ENCODE results near the gene DAAM1.

DAAM1 gene

DNA sequence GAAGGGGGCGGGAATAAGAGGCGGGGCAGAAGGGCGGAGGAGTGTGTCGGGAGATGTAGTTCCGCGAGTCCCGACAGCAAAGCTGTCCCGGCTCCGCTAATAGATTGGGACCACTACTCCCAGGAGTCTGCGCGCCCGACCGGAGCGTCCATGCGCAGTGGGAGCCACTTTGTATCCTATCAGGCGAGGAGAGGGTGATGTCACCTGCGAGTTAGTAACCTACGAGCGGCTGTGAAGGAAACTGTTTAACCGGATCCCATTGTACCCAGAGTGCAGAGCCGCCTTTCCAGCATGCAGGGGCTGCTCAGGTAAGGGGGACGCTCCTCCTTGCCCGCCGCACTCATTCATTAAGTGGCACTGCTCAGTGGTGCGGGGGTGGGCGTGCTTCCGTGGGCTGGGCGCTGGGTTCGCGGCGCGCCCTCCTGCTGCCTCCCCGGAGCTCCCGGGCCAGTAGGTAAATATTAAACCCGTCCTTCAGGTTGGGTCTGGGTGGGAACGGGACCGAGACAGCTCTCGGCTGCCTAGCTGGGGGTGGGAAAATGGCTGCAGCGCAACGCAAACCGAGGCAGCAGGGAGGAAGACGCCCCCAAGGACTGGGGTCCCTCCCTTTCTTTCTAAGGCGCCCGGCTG lies at the start of gene DAAM1:
DAAM1 (plus strand) TSS at position 207 of the 630 bp plus-strand sequence. CDS start 74,811 bp downstream, outside the sequence.
- H3K4me3 ChIP-seq (ENCODE audit: low read depth, low read length) = peak within 1 kb of the TSS; percentile 91
- no peak for TF ChIP-seq CTCF (IDR thresholded peaks at IDR 0.05; ENCODE audit: low read depth, low read length)

GRCh38 chr14:59139324-59139723 lies 49.1 kb upstream of the DAAM1 start:
- TF ChIP-seq CTCF (IDR thresholded peaks at IDR 0.05; ENCODE audit: low read depth, low read length) = no peak

GRCh38 chr14:59140106-59140843 lies 48.2 kb upstream of the DAAM1 start:
- no peak overlapping the region for H3K4me3 ChIP-seq (ENCODE audit: low read depth, low read length)
- no peak for TF ChIP-seq CTCF (IDR thresholded peaks at IDR 0.05; ENCODE audit: low read depth, low read length)

More at GRCh38 chr14:59139324-59139723, 49.1 kb upstream of the DAAM1 start:
- no peak overlapping the region for H3K4me3 ChIP-seq (ENCODE audit: low read depth, low read length)

DNA sequence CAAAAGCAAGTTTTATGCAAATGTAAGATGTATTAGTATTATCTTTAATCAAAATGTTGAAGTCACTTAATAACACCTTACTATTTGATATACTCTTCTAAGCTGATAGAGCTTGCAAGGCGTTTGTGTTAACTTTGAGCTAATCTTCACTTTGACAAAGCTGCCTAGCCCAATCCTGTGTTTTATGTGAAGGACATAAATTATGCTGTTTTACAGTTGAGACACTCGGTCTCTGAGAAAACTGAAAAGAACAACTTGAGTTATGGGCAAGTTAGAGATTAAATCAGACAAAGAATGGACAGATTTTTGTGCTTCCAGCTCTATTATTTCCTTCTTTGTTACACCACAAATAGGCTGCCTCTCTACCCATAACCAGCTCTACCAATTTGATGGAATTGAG lies 42.0 kb upstream of the DAAM1 start:
- no peak for TF ChIP-seq CTCF (IDR thresholded peaks at IDR 0.05; ENCODE audit: low read depth, low read length)
- H3K4me3 ChIP-seq (ENCODE audit: low read depth, low read length) = no peak overlapping the region

DNA sequence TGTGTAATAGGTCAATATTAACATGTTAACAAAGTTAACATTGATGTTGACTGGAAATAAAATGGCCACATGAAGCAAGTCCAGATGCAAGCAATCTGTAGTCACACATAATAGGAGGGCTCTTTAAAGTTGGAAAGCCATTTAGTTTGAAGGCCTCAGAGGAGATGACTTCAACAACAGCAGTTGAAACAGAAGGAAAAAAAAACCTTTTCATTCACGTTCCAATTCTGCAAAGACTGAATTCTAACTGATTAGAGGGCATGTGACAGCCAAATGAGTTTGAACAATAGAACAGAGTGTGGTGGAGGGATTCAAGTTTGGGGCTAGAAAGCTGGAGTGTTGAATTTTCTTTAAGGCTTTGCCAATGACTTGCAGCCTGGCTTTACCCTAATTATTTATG lies 41.5 kb upstream of the DAAM1 start:
- no peak for TF ChIP-seq CTCF (IDR thresholded peaks at IDR 0.05; ENCODE audit: low read depth, low read length)
- no peak overlapping the region for H3K4me3 ChIP-seq (ENCODE audit: low read depth, low read length)

DNA sequence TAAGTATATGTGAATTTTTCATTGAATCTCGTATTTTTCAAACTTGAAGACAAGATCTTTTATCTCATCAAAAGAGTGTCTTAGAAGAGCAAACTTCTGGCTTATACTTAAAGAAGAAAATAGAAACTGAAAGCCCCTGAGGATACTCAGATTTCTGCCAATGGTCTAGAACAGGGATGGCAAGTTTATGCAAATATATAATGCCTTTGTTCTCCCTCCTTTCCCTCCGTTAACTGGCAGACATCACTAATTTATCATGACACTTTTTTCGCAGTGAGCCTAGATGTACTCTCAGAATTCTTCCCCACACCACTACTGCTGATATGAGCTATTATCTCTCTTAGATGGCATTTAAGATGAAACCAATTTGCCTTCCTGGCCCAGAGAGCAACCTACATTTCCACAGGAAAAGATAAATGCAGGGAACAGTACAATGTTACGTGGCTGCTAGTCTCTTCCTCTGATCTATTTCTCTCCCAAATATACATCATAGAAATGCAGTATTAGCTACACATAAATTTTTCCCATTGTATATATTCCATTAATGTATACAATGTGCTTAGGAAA lies 40.0 kb upstream of the DAAM1 start:
- TF ChIP-seq CTCF (IDR thresholded peaks at IDR 0.05; ENCODE audit: low read depth, low read length) = no peak
- H3K4me3 ChIP-seq (ENCODE audit: low read depth, low read length) = no peak overlapping the region

- no peak for TF ChIP-seq CTCF (IDR thresholded peaks at IDR 0.05; ENCODE audit: low read depth, low read length)
- no peak overlapping the region for H3K4me3 ChIP-seq (ENCODE audit: low read depth, low read length)
Measured at GRCh38 chr14:59150990-59151389, 37.5 kb upstream of the DAAM1 start.

Measured in WI38 (cell line).